Liver (tissue), 9 donors: ENCODE results near the gene ATXN10. TPM values are rescaled to one million over a fixed set of nuclear protein-coding genes. Genes with fewer than 3 reads are reported as not detected.

Source experiments
- DNase-seq: peaks from one replicate; pipeline ENCODE4 v3.0.0-alpha.2; 2017; ENCODE audit warnings: low spot score
- H3K27ac ChIP-seq, 2 donors: one replicate each; pipeline ENCODE4 v1.7.0; 2013; ENCODE audit warnings: inconsistent platforms in 2 of 2, low read length in 2 of 2, control low read depth in 1 of 2, low read depth in 1 of 2, mild to moderate bottlenecking in 1 of 2
- H3K27me3 ChIP-seq, 4 donors: one replicate each; pipeline versions ENCODE4 v1.6.1 to v1.7.0; 2013; ENCODE audit warnings: low read length in 3 of 4, inconsistent platforms in 1 of 4, mild to moderate bottlenecking in 1 of 4, moderate library complexity in 1 of 4; ENCODE audit not compliant: control insufficient read depth in 4 of 4, insufficient read depth in 4 of 4
- H3K36me3 ChIP-seq, 4 donors: one replicate each; pipeline versions ENCODE4 v1.6.1 to v1.7.0; 2013; ENCODE audit warnings: low read length in 3 of 4, mild to moderate bottlenecking in 3 of 4, low read depth in 1 of 4, moderate library complexity in 1 of 4; ENCODE audit not compliant: control insufficient read depth in 4 of 4, insufficient read depth in 3 of 4
- H3K4me1 ChIP-seq, 4 donors: one replicate each; pipeline versions ENCODE4 v1.6.1 to v1.7.0; 2013; ENCODE audit warnings: low read length in 3 of 4, mild to moderate bottlenecking in 3 of 4, moderate library complexity in 1 of 4; ENCODE audit not compliant: control insufficient read depth in 4 of 4, insufficient read depth in 4 of 4
- H3K4me3 ChIP-seq, 3 donors: one replicate each; pipeline versions ENCODE4 v1.6.1 to v1.7.0; 2013; ENCODE audit warnings: low read length in 3 of 3, control low read depth in 1 of 3, low read depth in 1 of 3, mild to moderate bottlenecking in 1 of 3
- H3K9ac ChIP-seq, 2 donors: one replicate each; pipeline ENCODE4 v1.7.0; 2013; ENCODE audit warnings: low read length in 2 of 2, mild to moderate bottlenecking in 2 of 2, moderate library complexity in 2 of 2, control low read depth in 1 of 2, low read depth in 1 of 2
- H3K9me3 ChIP-seq, 4 donors: one replicate each; pipeline versions ENCODE4 v1.6.1 to v1.7.0; 2013; ENCODE audit warnings: low read length in 3 of 4; ENCODE audit not compliant: control insufficient read depth in 4 of 4
- EGR1 ChIP-seq, 2 donors: IDR thresholded peaks; 2 replicates each; pipeline ENCODE4 v1.6.1; 2016 to 2018; ENCODE audit warnings: antibody characterized with exemption in 2 of 2, low read depth in 2 of 2
- FOXA1 ChIP-seq: IDR thresholded peaks from 2 replicates; pipeline ENCODE4 v1.6.1; 2016; ENCODE audit warnings: antibody characterized with exemption
- GABPA ChIP-seq, 2 donors: IDR thresholded peaks in 1 of 2; conservative IDR thresholded peaks in 1 of 2; 2 replicates each; pipeline ENCODE4 v1.6.1; 2016; ENCODE audit warnings: antibody characterized with exemption in 2 of 2, mild to moderate bottlenecking in 1 of 2, moderate library complexity in 1 of 2
- HNF4G ChIP-seq: IDR thresholded peaks from 2 replicates; pipeline ENCODE4 v1.6.1; 2016; ENCODE audit warnings: antibody characterized with exemption
- JUND ChIP-seq, 2 donors: IDR thresholded peaks; 2 replicates each; pipeline ENCODE4 v1.6.1; 2016; ENCODE audit warnings: antibody characterized with exemption in 2 of 2
- MAX ChIP-seq: IDR thresholded peaks from 2 replicates; pipeline ENCODE4 v1.6.1; 2016; ENCODE audit warnings: antibody characterized with exemption
- NR2F2 ChIP-seq: IDR thresholded peaks from 2 replicates; pipeline ENCODE4 v1.6.1; 2016; ENCODE audit warnings: antibody characterized with exemption
- RAD21 ChIP-seq, 2 donors: IDR thresholded peaks; 2 replicates each; pipeline ENCODE4 v1.6.1; 2016; ENCODE audit warnings: antibody characterized with exemption in 2 of 2, mild to moderate bottlenecking in 2 of 2
- REST ChIP-seq: IDR thresholded peaks from 2 replicates; pipeline ENCODE4 v1.6.1; 2016; ENCODE audit warnings: antibody characterized with exemption, mild to moderate bottlenecking
- RXRA ChIP-seq, 2 donors: IDR thresholded peaks; 2 replicates each; pipeline ENCODE4 v1.6.1; 2017 to 2018; ENCODE audit warnings: antibody characterized with exemption in 2 of 2, mild to moderate bottlenecking in 1 of 2
- YY1 ChIP-seq: IDR thresholded peaks from 2 replicates; pipeline ENCODE4 v1.6.1; 2016; ENCODE audit warnings: antibody characterized with exemption, mild to moderate bottlenecking
- WGBS: extraction: QIAGEN DNeasy Blood & Tissue Kit; methylation state at CpG from one replicate; pipeline ENCODE4 v1.1.7; 2013; 5-methylcytosine and 5-hydroxymethylcytosine counted together
- polyA plus RNA-seq, 2 donors: library from polyadenylated mRNA; stranded (reverse) in 1 of 2; unstranded in 1 of 2; fragments of 200-250 nt in 1 of 2; fragments of >200 nt in 1 of 2; fragmentation: Nextera tagmentation in 1 of 2; extraction: Ambion mirVana in 1 of 2; gene quantifications; one replicate each; pipeline versions ENCODE4 v1.2.1 to v1.2.3, GENCODE V29; 2013 to 2015
- total RNA-seq, 2 donors: library from RNA; depleted of rRNA; stranded (reverse); fragments of >200 nt; gene quantifications; one replicate each; pipeline ENCODE4 v1.2.3, GENCODE V29; 2014
- TF ChIP-seq, protein P1 (sequence below): fragments of 150-350 bp; IDR thresholded peaks from 2 replicates; pipeline ENCODE4 v1.5.1; 2017; ENCODE audit warnings: improper control_type of control experiment, low read depth, low read length; ENCODE audit not compliant: missing input control
- TF ChIP-seq, protein P2 (sequence below): IDR thresholded peaks from 2 replicates; pipeline ENCODE4 v1.6.1; 2016; ENCODE audit warnings: antibody characterized with exemption
- donor health status: healthy.
- donor health status: healthy.
- donor health status: healthy.
- donor health status: healthy.
- donor health status: healthy.

ATXN10 gene
- total and polyA plus RNA-seq, 4 donors: 34.9 to 100 (median 69.7) TPM

DNA sequence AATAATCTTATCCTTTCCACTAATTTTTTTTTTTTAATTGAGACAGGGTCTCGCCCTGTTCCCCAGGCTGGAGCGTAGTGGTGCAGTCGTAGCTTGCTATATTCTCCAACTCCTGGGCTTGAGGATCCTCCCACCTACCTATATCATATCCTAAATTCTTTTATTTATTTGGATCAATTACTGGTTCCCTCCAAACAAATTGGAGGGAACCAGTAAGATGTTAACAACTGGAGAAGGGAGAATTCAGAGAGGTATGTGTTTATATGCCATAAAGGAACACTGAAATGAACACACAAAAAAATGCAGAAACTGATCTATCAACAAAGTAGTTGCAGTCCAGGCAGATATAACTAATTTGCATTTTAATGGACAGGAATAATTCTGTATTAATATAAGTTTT lies 63.6 kb downstream of the ATXN10 start (continued):
- TF ChIP-seq, protein P1, sequence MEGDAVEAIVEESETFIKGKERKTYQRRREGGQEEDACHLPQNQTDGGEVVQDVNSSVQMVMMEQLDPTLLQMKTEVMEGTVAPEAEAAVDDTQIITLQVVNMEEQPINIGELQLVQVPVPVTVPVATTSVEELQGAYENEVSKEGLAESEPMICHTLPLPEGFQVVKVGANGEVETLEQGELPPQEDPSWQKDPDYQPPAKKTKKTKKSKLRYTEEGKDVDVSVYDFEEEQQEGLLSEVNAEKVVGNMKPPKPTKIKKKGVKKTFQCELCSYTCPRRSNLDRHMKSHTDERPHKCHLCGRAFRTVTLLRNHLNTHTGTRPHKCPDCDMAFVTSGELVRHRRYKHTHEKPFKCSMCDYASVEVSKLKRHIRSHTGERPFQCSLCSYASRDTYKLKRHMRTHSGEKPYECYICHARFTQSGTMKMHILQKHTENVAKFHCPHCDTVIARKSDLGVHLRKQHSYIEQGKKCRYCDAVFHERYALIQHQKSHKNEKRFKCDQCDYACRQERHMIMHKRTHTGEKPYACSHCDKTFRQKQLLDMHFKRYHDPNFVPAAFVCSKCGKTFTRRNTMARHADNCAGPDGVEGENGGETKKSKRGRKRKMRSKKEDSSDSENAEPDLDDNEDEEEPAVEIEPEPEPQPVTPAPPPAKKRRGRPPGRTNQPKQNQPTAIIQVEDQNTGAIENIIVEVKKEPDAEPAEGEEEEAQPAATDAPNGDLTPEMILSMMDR: no peak

DNA sequence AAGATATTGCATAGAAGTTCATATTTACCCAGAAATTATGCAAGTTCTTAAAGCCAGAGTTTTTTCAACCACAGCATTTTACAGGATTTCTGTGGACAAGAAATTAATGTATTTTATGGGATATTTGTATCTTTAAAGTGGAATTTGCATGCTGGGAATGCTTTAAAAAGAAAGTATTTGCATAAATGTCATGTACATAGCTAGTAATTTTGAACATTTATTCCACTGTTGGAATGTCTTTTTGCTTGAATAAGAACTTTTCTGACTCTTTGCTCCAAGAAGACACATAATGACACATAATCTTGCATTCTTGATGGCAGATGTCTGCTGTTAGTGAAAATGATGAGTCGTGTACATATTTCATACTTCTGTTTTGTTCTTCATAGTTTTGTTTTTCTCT lies 66.6 kb downstream of the ATXN10 start:
- Histone ChIP-seq H3K9me3 (no peaks in the 10 kb centered on the region), H3K4me3 (no peak overlapping the region), H3K36me3 (peaks cover 2 to 24% (median 23%) of the 10 kb centered on the region in 4 donors), H3K4me1 (peaks cover 1 to 10% (median 4%) of the 10 kb centered on the region in 4 donors), H3K27me3 (no peaks in the 10 kb centered on the region), H3K9ac (no peak overlapping the region), H3K27ac (no peak overlapping the region)
- DNase-seq: no peak
- TF ChIP-seq, protein P2, sequence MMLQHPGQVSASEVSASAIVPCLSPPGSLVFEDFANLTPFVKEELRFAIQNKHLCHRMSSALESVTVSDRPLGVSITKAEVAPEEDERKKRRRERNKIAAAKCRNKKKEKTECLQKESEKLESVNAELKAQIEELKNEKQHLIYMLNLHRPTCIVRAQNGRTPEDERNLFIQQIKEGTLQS: no peak
- TF ChIP-seq EGR1 (IDR thresholded peaks at IDR 0.05; ENCODE audit: low read depth in 2 of 2) (no peak), HNF4G (no peak), JUND (IDR thresholded peaks at IDR 0.05) (no peak), FOXA1 (no peak), GABPA (IDR thresholded peaks at IDR 0.05 in 1 of 2, conservative IDR thresholded peaks at IDR 0.05 in 1 of 2) (no peak), RAD21 (IDR thresholded peaks at IDR 0.05) (no peak), REST (no peak), MAX (no peak), YY1 (no peak), NR2F2 (no peak), RXRA (IDR thresholded peaks at IDR 0.05) (no peak)
- TF ChIP-seq, protein P1: no peak
- 99% methylated on average over 1 of the region's 1 CpG for WGBS
